Naive thymus-derived CD4-positive, alpha-beta T cell (primary cell): ENCODE measurements around the gene CRB2. TPM values are rescaled to one million over a fixed set of nuclear protein-coding genes. Genes with fewer than 3 reads are reported as not detected.

Experiments
- ATAC-seq: fragments of 150-1000 bp; cut with Tn5 transposase; 2 replicates; pipeline ENCODE4 v1.10.0; 2021; ENCODE audit warnings: mild to moderate bottlenecking, moderate library complexity
- CTCF ChIA-PET: fragments of 350-600 bp; sonication (Branson Sonifier 250); formaldehyde crosslinking; loops from one replicate; lab custom pipeline; 2021; ENCODE audit warnings: antibody characterized with exemption; lab: Charles Lee
- POLR2A ChIA-PET: fragments of 350-600 bp; sonication (Branson Sonifier 250); formaldehyde crosslinking; loops from one replicate; lab custom pipeline; 2021; ENCODE audit warnings: antibody characterized with exemption, inconsistent platforms; lab: Charles Lee
- DNase-seq, 9 donors: peaks; one replicate each; pipeline versions ENCODE4 v3.0.0 to v3.0.0-alpha.2; 2020 to 2022; ENCODE audit warnings: mixed read lengths in 1 of 9
- H3K27ac ChIP-seq: one replicate; pipeline ENCODE4 v1.7.0; 2013; ENCODE audit warnings: mild to moderate bottlenecking, low read depth, low read length, moderate library complexity
- H3K27me3 ChIP-seq, 2 donors: one replicate each; pipeline ENCODE4 v1.7.0; 2013; ENCODE audit warnings: low read length in 2 of 2, mild to moderate bottlenecking in 2 of 2, moderate library complexity in 2 of 2; ENCODE audit not compliant: control insufficient read depth in 2 of 2, insufficient read depth in 2 of 2
- H3K36me3 ChIP-seq, 3 experiments: 1 replicate in 2 of 3; 2 replicates in 1 of 3; pipeline ENCODE4 v1.7.0; 2013; ENCODE audit warnings: low read length in 3 of 3, mild to moderate bottlenecking in 3 of 3, moderate library complexity in 1 of 3; ENCODE audit not compliant: insufficient read depth in 3 of 3, control insufficient read depth in 2 of 3
- H3K4me1 ChIP-seq, 2 donors: one replicate each; pipeline ENCODE4 v1.7.0; 2013; ENCODE audit warnings: low read length in 2 of 2, mild to moderate bottlenecking in 2 of 2, moderate library complexity in 1 of 2; ENCODE audit not compliant: control insufficient read depth in 2 of 2, insufficient read depth in 2 of 2
- H3K4me3 ChIP-seq: 2 replicates; pipeline ENCODE4 v1.7.0; 2013; ENCODE audit warnings: mild to moderate bottlenecking, low read length
- H3K9me3 ChIP-seq, 3 experiments: 1 replicate in 2 of 3; 2 replicates in 1 of 3; pipeline ENCODE4 v1.7.0; 2013; ENCODE audit warnings: low read length in 3 of 3; ENCODE audit not compliant: control insufficient read depth in 2 of 3
- H3K27ac Mint-ChIP-seq, 9 donors: one replicate each; pipeline ENCODE4 v1.8.0; 2020 to 2022; ENCODE audit warnings: mixed read lengths in 9 of 9, mild to moderate bottlenecking in 8 of 9, moderate library complexity in 5 of 9, inconsistent platforms in 2 of 9
- H3K27me3 Mint-ChIP-seq, 5 donors: one replicate each; pipeline ENCODE4 v1.8.0; 2021 to 2022; ENCODE audit warnings: mixed read lengths in 5 of 5, mild to moderate bottlenecking in 1 of 5
- H3K36me3 Mint-ChIP-seq, 5 donors: one replicate each; pipeline ENCODE4 v1.8.0; 2020 to 2022; ENCODE audit warnings: mixed read lengths in 5 of 5, mild to moderate bottlenecking in 3 of 5, inconsistent platforms in 1 of 5
- H3K4me1 Mint-ChIP-seq, 7 donors: one replicate each; pipeline ENCODE4 v1.8.0; 2020 to 2022; ENCODE audit warnings: mixed read lengths in 7 of 7, mild to moderate bottlenecking in 3 of 7, inconsistent platforms in 1 of 7
- H3K4me3 Mint-ChIP-seq, 10 donors: one replicate each; pipeline ENCODE4 v1.8.0; 2020 to 2022; ENCODE audit warnings: mild to moderate bottlenecking in 10 of 10, mixed read lengths in 10 of 10, moderate library complexity in 6 of 10, inconsistent platforms in 2 of 10
- H3K9me3 Mint-ChIP-seq, 11 donors: one replicate each; pipeline ENCODE4 v1.8.0; 2020 to 2022; ENCODE audit warnings: mixed read lengths in 11 of 11, mild to moderate bottlenecking in 4 of 11, inconsistent platforms in 1 of 11, moderate library complexity in 1 of 11
- intact Hi-C, 2 donors: fragments of 100-400 bp; cut with micrococcal nuclease; formaldehyde crosslinking; loops; one replicate each; pipeline ENCODE4 v1.15.1; 2023
- polyA plus RNA-seq, 2 donors: library from polyadenylated mRNA; unstranded; fragments of 300-500 nt; fragmentation: Illumina TruSeq; gene quantifications; one replicate each; pipeline ENCODE4 v1.2.3, GENCODE V29; 2021
- total RNA-seq, 6 experiments: library from RNA in 5 of 6; stranded (reverse) in 5 of 6; gene quantifications; 1 replicate in 5 of 6; 2 replicates in 1 of 6; pipeline ENCODE4 v1.2.3 and lab custom pipeline; 2021 to 2026

The CRB2 gene
- total and polyA plus RNA-seq, 7 experiments from 2014 or later, result not detected

DNA sequence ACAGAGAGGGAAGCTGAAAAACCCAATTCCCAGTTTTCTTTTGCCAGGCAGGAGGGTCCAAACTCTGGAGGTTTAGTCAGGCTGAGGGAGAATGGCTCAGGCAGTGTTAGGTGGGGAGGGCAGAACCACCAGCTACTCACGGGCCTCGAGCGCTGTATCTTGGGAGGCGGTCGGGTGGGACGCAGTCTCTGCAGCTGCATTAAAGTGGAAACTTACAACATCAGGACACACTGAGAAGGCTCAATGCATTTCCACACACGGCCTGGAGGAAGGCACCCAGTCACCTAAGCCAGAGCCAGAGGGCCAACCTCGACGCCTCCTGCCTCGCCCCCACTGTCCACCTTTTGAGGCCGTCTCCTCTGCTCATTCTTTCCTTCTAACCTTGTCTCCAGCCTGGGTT lies 55.6 kb downstream of the CRB2 start:
- Mint-ChIP-seq H3K36me3 (peaks cover 0 to 15% (median 6%) of the 10 kb centered on the region in 5 donors), H3K27me3 (no peaks in the 10 kb centered on the region), H3K4me1 (peaks cover 0 to 9% (median 3%) of the 10 kb centered on the region in 7 donors), H3K4me3 (no peak overlapping the region), H3K9me3 (no peaks in the 10 kb centered on the region), H3K27ac (no peak overlapping the region)
- no peaks in the 10 kb centered on the region for H3K9me3 ChIP-seq
- POLR2A ChIA-PET, result no interaction called here
- CTCF ChIA-PET, result no interaction called here
- H3K27ac ChIP-seq, result no peak overlapping the region
- H3K36me3 ChIP-seq, result no peaks in the 10 kb centered on the region
- H3K4me3 ChIP-seq, result no peak overlapping the region
- no peaks in the 10 kb centered on the region for H3K4me1 ChIP-seq
- H3K27me3 ChIP-seq, result no peaks in the 10 kb centered on the region
- intact Hi-C loops, result no loop called here
- no peak for DNase-seq
- no peak for ATAC-seq

DNA sequence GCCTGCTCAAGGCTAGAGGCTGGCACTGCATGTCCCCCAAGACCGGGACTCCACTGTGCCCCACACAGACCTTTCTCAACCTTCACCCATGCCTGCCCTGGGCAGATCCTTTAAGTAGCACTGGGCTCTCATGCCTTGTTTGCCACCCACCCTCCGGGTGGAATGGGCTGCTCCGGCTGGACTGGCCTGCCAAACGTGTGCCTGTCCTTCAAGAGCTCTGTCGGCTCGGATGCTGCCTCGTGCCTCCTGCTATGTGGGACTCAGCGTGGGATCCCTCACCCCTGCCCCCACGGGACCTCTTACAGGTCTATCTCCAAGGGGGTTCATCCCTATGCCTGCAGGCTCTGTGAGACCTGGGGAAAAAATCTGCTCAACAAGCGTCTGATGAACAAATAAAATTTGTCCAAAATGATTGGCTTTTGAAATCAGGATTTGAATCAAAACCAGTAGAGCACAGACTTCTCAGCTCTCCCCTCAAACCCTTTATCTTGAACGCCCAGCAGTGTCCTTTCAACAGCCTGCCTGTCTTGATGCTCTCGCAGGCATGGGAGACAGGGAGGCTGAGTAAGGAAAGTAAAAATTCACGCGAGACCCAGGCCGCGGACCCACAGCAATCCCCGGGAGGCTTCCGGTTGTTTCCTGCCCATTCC lies 56.3 kb downstream of the CRB2 start:
- Mint-ChIP-seq H3K4me1 (peaks cover 0 to 2% (median 0%) of the 10 kb centered on the region in 7 donors), H3K9me3 (no peaks in the 10 kb centered on the region), H3K4me3 (no peak overlapping the region), H3K27ac (no peak overlapping the region), H3K36me3 (peaks cover 0 to 16% (median 6%) of the 10 kb centered on the region in 5 donors), H3K27me3 (no peaks in the 10 kb centered on the region)
- Histone ChIP-seq H3K27ac (no peak overlapping the region), H3K36me3 (no peaks in the 10 kb centered on the region), H3K4me1 (no peaks in the 10 kb centered on the region), H3K4me3 (no peak overlapping the region), H3K27me3 (no peaks in the 10 kb centered on the region), H3K9me3 (no peaks in the 10 kb centered on the region)
- ChIA-PET POLR2A (no interaction called here), CTCF (no interaction called here)
- intact Hi-C loops, result no loop called here
- DNase-seq, result no peak
- ATAC-seq, result no peak

DNA sequence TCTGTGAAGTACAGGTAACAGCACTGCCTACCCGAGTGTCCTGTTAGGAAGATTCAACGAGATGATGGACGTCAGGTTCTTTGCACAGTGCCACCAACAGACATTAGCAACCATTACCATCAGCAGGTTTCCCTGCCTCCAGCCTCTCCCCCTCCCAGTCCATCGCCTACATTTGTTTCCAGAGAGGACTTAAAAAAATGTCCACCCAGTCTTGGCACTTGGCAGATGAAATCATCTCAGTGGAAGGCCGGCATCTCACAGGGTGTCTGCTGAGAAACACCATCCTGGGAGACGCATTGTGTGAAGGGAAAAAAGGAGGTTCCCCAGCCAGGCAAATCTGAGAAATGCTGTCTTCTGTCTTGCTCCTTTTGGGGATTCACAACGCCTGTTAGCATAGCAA lies 58.2 kb downstream of the CRB2 start:
- ATAC-seq (no peak), DNase-seq (no peak)
- CTCF ChIA-PET, result no interaction called here
- Histone ChIP-seq H3K27ac (no peak overlapping the region), H3K9me3 (no peaks in the 10 kb centered on the region), H3K4me1 (no peaks in the 10 kb centered on the region), H3K4me3 (no peak overlapping the region), H3K27me3 (no peaks in the 10 kb centered on the region), H3K36me3 (peaks cover 0 to 3% (median 0%) of the 10 kb centered on the region in 3 experiments)
- POLR2A ChIA-PET, result no interaction called here
- Mint-ChIP-seq H3K4me3 (no peak overlapping the region), H3K9me3 (no peaks in the 10 kb centered on the region), H3K27me3 (no peaks in the 10 kb centered on the region), H3K36me3 (peaks cover 0 to 19% (median 6%) of the 10 kb centered on the region in 5 donors), H3K4me1 (peaks cover 0 to 4% (median 0%) of the 10 kb centered on the region in 7 donors), H3K27ac (no peak overlapping the region)
- intact Hi-C loops, result no loop called here

DNA sequence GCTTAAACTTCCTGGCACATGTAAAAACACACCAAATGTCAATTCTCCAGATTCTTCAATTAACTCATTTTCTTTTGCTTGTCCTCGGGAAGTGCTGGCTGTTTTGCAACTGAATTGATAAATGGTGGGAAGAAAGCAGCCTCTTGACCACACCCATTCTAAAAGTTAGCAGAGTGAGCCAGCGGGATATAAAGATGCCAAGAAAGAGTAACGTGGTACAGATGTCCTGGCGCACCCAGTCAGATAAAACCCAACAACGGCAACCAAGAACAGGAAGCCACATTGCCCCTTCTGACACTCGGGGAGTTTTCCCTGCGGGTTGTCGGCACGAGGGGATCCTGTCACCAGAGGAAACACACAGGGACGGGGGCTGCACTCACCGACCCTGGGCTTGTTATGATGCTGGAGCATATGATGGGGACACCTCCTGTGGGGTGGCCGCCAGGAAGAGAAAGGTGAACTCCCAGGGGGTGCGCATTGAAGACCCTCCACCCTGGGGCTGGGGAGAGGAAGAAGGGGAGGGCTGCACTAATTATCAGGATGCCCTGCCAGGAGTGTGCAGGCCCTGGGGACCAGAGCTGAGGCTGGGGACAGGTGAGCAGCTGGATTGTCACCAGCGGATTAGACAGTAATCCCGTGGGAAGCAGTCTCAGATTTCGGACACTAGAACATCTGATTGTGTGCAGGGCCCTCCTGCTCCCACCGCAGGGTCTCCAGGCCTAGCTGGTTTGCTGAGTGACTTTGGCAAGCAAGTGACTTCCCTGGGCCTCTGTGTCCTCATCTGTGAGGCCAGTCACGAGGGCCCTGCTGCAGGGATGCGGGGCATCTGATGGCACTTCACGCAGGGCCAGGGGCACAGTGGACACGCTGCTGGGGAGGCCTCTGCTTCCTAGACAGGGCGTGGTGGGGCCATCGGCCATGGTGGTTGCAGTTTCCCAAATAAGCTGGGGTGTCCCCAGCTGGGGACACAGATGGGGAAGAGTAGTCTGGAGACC lies 59.2 kb downstream of the CRB2 start:
- no peaks in the 10 kb centered on the region for H3K27me3 ChIP-seq
- Mint-ChIP-seq H3K4me3 (no peak overlapping the region), H3K36me3 (peaks cover 0 to 25% (median 12%) of the 10 kb centered on the region in 5 donors), H3K27ac (no peak overlapping the region), H3K27me3 (no peaks in the 10 kb centered on the region), H3K9me3 (no peaks in the 10 kb centered on the region), H3K4me1 (peaks cover 0 to 6% (median 0%) of the 10 kb centered on the region in 7 donors)
- CTCF ChIA-PET, result no interaction called here
- intact Hi-C loops, result no loop called here
- DNase-seq, result no peak
- no peaks in the 10 kb centered on the region for H3K9me3 ChIP-seq
- H3K4me1 ChIP-seq, result no peaks in the 10 kb centered on the region
- POLR2A ChIA-PET, result no interaction called here
- no peak overlapping the region for H3K27ac ChIP-seq
- peaks cover 0 to 14% (median 0%) of the 10 kb centered on the region in 3 experiments for H3K36me3 ChIP-seq
- no peak for ATAC-seq
- H3K4me3 ChIP-seq, result no peak overlapping the region

DNA sequence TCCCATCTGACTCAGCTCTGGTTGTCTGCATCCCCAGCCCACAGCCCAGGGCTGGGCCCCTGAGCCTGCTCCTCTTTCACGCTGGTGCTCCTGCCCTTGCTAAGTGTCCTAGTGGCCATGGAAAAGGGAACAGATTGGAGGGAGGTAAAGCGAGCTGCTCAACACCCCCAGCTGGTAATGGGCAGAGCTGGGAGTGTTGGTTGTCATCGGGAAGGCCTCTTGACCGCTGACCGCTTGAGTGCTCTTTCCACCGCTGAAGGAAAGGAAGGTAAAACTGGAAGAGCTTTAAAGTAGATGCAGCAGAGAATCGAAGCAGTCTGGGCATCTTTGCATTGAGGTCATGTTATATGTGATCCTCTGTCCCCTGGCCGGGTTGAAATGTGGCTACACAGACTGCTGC lies 60.2 kb downstream of the CRB2 start:
- Histone ChIP-seq H3K27ac (no peak overlapping the region), H3K27me3 (no peaks in the 10 kb centered on the region), H3K4me1 (no peaks in the 10 kb centered on the region), H3K36me3 (peaks cover 0 to 16% (median 0%) of the 10 kb centered on the region in 3 experiments), H3K9me3 (no peaks in the 10 kb centered on the region), H3K4me3 (no peak overlapping the region)
- intact Hi-C loops, result no loop called here
- ATAC-seq (no peak), DNase-seq (no peak)
- Mint-ChIP-seq H3K36me3 (peaks cover 0 to 28% (median 12%) of the 10 kb centered on the region in 5 donors), H3K4me1 (peaks cover 0 to 6% (median 0%) of the 10 kb centered on the region in 7 donors), H3K4me3 (no peak overlapping the region), H3K9me3 (no peaks in the 10 kb centered on the region), H3K27ac (no peak overlapping the region), H3K27me3 (no peaks in the 10 kb centered on the region)
- CTCF ChIA-PET, result no interaction called here
- POLR2A ChIA-PET, result no interaction called here

DNA sequence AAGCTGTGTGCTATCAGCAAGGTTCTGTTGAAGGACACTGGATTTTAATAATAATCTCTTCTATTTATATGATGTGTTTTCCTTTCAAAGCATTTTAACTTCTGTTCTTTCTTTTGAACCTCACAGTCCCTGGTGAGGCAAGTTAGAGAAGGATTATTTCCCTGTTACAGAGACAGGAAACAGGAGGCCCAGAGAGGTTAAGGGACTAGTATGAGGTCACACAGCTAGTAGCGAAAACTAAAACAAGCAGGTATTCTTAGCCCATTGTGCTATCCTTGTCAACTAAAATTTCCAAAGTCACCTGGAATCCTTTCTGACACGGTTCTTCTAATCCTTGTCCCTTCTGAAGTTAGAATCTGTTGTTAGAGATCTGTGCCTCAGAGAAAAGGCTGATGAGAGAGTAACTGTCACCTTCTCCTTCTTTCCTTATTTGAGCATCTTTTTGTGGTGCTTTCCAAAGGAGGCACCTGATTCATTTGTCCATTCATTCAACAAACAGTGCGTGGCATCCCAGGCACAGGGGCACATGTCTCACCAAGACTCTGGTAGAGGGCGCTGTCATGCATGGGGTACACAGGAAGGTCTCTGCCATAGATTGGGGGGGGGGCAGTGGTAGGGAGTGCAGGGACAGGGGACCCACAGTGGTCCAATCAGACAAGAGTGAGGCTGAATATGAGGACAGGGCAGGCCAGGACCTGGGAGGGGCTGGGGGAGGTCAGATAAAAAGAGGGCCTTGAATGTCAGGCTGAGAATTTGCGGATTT lies 61.5 kb downstream of the CRB2 start:
- Mint-ChIP-seq H3K27ac (no peak overlapping the region), H3K4me3 (no peak overlapping the region), H3K36me3 (peaks cover 0 to 28% (median 12%) of the 10 kb centered on the region in 5 donors), H3K27me3 (no peaks in the 10 kb centered on the region), H3K9me3 (no peaks in the 10 kb centered on the region), H3K4me1 (peaks cover 0 to 6% (median 0%) of the 10 kb centered on the region in 7 donors)
- ChIA-PET CTCF (no interaction called here), POLR2A (no interaction called here)
- Histone ChIP-seq H3K27ac (no peak overlapping the region), H3K27me3 (no peaks in the 10 kb centered on the region), H3K9me3 (no peaks in the 10 kb centered on the region), H3K4me1 (no peaks in the 10 kb centered on the region), H3K36me3 (peaks cover 0 to 16% (median 0%) of the 10 kb centered on the region in 3 experiments), H3K4me3 (no peak overlapping the region)
- intact Hi-C loops, result no loop called here
- DNase-seq (no peak), ATAC-seq (no peak)
